ENCODE results near the gene FRMD4A. TPM values are rescaled to one million over a fixed set of nuclear protein-coding genes. Genes with fewer than 3 reads are reported as not detected.
A peak's percentile ranks its signal among the peaks of the same experiment; 100 is the strongest.

The FRMD4A gene
- total RNA-seq, 1 experiment from 2014 or later: 17.1 TPM

DNA sequence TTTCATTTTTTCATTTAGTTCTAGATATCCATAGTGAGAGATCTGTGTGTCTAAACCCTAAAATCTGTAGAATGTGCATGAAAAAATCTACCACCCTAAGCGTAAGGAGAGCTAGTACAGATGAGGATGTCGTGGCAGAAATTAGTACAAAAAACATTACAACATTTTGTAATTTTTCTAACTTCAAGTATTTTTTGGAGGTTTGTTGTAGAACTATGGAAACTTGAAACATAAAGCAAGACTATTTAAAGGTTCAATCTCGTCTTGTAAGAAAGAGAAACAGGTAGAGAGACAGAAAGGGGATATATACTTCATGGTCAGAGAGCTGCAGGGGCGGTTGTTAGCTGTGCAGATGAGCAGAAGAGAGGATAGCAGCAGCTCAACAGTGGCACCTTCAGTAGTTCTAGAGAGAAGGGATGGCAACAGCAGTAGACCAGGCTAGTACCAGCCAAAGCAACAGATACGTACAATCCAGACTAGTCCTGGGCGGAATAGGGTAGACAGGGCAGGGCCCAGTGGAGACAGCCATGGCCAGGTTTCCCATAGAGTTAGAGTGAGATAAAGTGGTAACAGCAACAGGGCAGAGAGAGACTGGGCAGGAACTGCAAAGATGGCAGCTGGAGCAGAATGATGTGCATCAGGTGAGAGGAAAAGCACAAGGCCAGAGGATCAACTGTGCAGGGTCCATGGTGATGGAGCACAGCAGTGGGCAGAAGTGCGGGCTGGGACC lies 145.2 kb downstream of the FRMD4A start:
- peaks cover 3% of the 10 kb centered on the region; the same call in 1 of the 2 replicates for H3K27me3 ChIP-seq
- H3K9me3 ChIP-seq (replicated peaks): no peaks in the 10 kb centered on the region
- H3K4me3 ChIP-seq: no peak overlapping the region
- peaks cover 2% of the 10 kb centered on the region; the same call in 1 of the 2 replicates for H3K36me3 ChIP-seq
- H3K4me1 ChIP-seq: no peaks in the 10 kb centered on the region
- peak overlapping the region; percentile 87 for H3K27ac ChIP-seq
- DNase-seq: peak; percentile 71 to 84

DNA sequence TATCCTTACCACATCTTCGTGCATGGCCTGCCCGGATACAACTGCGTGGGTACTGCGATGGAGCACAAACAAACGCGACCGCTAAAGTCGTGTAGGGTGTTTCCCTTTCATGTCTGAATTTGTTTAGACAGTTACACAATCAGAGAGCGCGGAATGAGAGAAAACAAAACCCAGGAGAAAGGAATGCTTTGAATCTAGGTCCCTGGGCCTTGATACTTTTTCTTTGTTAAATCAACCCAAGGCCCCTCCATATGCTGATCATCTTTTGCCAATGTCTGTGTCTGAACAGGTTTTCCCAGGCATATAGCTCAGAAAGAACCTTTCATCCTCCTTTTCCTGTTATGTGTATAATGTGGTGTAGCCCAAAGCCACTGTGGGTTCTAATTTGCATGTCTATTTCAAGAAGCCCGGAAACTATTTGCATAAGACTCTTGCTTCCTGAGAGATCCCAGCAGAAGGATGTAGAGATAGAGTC lies 145.8 kb downstream of the FRMD4A start:
- H3K36me3 ChIP-seq: peaks cover 2% of the 10 kb centered on the region; the same call in 1 of the 2 replicates
- no peak overlapping the region for H3K4me3 ChIP-seq
- peaks cover 3% of the 10 kb centered on the region; the same call in 1 of the 2 replicates for H3K27me3 ChIP-seq
- peak overlapping the region; percentile 87 for H3K27ac ChIP-seq
- no peaks in the 10 kb centered on the region for H3K9me3 ChIP-seq (replicated peaks)
- H3K4me1 ChIP-seq: no peaks in the 10 kb centered on the region
- DNase-seq: peak in 1 of 2 experiments; percentile 50

DNA sequence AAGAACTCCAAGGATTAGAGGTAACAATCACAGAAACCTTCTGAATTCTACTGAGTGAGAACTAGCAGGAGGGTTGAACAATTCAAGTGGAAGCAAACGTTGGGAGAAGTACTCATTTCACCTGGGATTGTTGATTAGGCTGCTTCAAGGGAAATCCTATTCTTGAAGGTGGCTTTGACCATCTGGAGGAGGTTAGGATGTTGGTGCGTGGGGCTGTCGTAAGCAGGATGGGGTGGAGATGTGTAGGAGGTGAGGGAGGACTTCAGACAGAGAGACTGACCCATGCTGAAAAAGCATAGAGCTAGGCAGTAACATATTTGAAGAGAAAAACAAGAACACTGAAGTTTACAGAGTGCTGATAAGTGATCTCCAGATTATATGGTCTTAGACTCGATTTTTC lies 147.9 kb downstream of the FRMD4A start:
- H3K36me3 ChIP-seq: peaks cover 2% of the 10 kb centered on the region; the same call in 1 of the 2 replicates
- no peak overlapping the region for H3K27ac ChIP-seq
- H3K9me3 ChIP-seq (replicated peaks): no peaks in the 10 kb centered on the region
- H3K4me3 ChIP-seq: no peak overlapping the region
- DNase-seq: no peak
- H3K4me1 ChIP-seq: no peaks in the 10 kb centered on the region
- H3K27me3 ChIP-seq: peaks cover 3% of the 10 kb centered on the region; the same call in 1 of the 2 replicates

DNA sequence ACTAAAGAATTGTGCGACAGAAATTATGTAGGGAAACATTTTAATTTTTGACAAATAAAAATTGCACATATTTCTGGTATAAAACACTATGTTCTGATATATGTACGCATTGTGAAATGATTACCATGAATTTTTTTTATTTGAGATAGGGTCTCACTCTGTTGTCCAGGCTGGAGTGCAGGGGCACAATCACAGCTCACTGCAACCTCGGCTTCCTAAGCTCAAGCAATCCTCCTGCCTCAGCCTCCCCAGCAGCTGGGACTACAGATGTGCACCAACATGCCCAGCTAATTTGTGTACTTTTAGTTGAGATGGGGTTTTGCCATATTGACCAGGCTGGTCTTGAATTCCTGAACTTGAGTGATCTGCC lies 149.2 kb downstream of the FRMD4A start:
- H3K27me3 ChIP-seq: peaks cover 3% of the 10 kb centered on the region; the same call in 1 of the 2 replicates

DNA sequence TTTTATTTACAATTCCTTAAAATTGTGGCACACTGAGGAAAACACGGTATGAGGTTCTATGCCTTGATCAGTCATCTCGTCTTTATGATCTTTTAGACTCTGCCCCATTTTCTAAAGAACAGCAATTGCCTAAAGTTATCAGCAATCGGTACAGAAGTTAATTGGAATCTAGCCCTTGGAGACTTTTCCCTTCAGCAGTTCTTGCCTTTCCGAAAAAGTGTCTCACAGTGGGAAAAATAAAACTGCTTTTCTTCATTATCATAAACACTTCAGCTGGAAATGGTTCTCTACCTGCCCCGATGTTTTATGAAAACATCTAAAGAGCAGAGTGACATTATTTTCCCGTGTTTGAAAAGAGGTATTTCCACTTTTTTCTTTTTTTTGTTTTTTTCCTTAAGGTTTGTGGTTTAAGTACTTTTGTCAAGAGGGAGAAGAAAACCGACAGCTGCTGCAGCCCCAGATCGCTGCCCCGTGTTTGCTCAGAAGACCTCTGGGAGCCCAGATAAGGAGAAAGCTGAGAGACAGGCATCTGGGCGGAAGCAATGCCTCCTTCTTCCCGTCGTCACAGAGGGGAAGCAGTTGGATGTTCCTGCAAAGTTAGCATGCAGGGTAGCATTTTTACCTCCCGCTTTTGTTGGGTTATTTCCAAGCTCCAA lies 149.7 kb downstream of the FRMD4A start:
- no peak overlapping the region for H3K27ac ChIP-seq
- no peaks in the 10 kb centered on the region for H3K9me3 ChIP-seq (replicated peaks)
- DNase-seq: peak; percentile 36 to 63
- peak overlapping the region; percentile 16 for H3K4me3 ChIP-seq
- peaks cover 2% of the 10 kb centered on the region; the same call in 1 of the 2 replicates for H3K36me3 ChIP-seq
- no peaks in the 10 kb centered on the region for H3K4me1 ChIP-seq
- H3K27me3 ChIP-seq: peaks cover 3% of the 10 kb centered on the region; the same call in 1 of the 2 replicates

More for the DNA sequence above, 149.2 kb downstream of the FRMD4A start:
- DNase-seq: no peak
- Histone ChIP-seq H3K27ac (no peak overlapping the region), H3K4me3 (no peak overlapping the region; the same call in 1 of the 2 replicates), H3K4me1 (no peaks in the 10 kb centered on the region), H3K9me3 (replicated peaks) (no peaks in the 10 kb centered on the region), H3K36me3 (peaks cover 2% of the 10 kb centered on the region; the same call in 1 of the 2 replicates)

DNA sequence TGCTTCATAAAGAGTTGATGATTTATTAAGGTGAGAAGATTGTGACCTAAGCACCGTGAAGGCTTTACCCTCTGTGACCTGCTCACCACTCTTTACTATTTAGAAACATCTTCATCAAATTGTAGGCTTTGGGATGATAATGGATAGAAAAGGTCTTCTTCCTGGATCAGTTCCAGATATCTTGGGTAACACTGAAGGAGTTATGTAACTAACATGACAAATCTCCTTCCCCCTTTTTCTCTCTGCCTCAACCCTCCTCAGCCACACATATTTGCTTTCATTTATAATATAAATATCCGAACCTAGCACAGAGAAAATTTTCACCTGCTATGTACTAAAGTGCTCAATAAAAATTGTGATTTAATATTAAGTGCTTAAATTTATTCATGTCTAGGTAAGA lies 151.5 kb downstream of the FRMD4A start:
- no peak overlapping the region for H3K27ac ChIP-seq

DNA sequence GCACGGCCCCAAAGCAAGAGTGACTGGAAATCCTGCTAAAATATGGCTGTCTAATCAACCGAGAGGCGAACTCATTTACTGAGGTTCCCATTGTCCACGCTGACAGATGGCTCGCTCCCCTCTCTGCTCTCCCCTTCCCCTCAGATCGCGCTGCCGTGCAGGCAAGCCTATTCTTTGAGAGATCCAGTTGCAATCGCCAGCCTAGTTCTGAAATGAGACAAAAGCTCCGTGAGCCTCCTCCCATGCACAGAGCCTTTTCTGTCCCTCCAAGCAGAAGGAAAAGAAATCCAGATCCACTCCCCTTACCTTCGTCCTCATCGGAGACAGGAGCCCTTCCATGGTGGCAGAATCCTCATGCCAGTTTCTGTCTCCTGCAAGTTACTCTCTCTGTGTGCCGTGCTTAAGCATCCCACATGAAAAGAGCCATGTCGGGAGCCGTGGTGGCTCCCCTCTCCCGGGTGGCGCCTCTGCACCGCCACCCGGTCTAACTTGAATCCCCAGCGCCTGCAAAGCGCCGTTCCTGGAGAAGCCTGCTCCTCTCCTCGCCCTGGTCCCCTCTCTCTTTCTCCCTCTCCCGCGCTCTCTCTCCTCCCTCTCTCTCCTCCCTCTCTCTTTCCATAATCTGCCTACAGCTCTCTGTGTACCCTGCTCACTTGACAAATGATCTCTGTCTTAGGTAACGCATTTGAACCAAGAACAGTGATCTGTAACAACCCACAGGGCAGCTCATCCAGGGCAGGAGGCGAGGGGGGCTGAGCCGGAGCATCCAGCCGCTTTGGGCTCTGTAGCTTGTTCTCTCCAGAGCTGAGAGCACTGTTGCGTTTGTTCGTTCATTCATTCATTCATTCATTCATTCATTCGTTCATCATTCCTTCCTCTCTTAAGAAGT lies 156.8 kb downstream of the FRMD4A start:
- no peaks in the 10 kb centered on the region for H3K36me3 ChIP-seq
- H3K27ac ChIP-seq: peak overlapping the region; percentile 29; the same call in 1 of the 2 replicates
- no peaks in the 10 kb centered on the region for H3K27me3 ChIP-seq
- no peaks in the 10 kb centered on the region for H3K4me1 ChIP-seq
- peak overlapping the region; percentile 59 for H3K4me3 ChIP-seq
- no peaks in the 10 kb centered on the region for H3K9me3 ChIP-seq (replicated peaks)
- DNase-seq: peak; percentile 45 to 64

More for the DNA sequence above, 151.5 kb downstream of the FRMD4A start:
- no peaks in the 10 kb centered on the region for H3K4me1 ChIP-seq
- DNase-seq: no peak
- no peaks in the 10 kb centered on the region for H3K27me3 ChIP-seq
- no peaks in the 10 kb centered on the region for H3K9me3 ChIP-seq (replicated peaks)
- H3K4me3 ChIP-seq: no peak overlapping the region
- H3K36me3 ChIP-seq: no peaks in the 10 kb centered on the region

DNA sequence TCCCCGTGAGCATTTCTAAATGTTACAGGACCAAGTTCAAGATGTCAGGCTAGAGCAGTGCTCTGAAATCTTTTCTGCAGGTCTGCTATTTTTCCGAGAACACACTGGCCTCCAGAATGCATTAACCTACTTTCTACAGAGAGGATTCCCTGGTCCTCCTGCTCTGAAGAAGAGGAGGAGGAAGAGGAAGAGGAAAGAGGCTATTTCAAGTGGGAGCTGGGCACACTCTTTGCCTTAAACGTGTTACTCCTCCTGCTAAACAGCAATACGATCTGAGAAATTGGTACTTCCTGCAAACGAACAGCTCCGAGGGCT lies 157.4 kb downstream of the FRMD4A start:
- H3K4me1 ChIP-seq: no peaks in the 10 kb centered on the region
- peak overlapping the region; percentile 29; the same call in 1 of the 2 replicates for H3K27ac ChIP-seq
- peak overlapping the region; percentile 59 for H3K4me3 ChIP-seq
- no peaks in the 10 kb centered on the region for H3K36me3 ChIP-seq
- no peaks in the 10 kb centered on the region for H3K27me3 ChIP-seq
- no peaks in the 10 kb centered on the region for H3K9me3 ChIP-seq (replicated peaks)
- DNase-seq: no peak

DNA sequence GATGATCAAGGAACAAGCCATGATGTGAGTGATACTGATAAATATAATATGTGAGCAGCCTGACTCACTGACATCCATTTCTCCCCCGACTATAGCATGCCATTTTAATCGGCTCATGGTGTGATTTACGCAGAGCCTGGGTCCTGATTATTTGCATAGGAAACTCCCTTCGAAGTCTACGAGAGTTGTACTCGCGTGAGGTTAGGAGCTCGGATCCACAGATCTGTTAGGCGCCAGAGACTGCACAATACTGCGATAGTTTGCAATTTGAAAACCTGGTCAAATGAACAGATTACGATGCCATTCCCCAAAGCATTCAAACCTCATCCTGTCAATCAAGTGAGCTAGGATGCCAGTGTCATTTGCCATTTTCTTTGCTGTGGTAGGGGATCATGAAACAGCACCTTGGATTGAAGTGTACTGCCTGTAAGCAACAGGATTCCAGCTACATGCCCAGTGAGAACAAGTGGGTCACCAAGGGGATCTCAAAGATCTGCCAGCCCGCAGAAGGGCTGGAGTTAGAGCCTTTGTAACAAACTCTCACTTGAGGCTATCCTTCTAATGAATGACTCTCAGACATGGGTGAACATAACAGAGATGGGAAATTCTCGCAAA lies 158.3 kb downstream of the FRMD4A start:
- H3K27me3 ChIP-seq: no peaks in the 10 kb centered on the region
- H3K27ac ChIP-seq: no peak overlapping the region

DNA sequence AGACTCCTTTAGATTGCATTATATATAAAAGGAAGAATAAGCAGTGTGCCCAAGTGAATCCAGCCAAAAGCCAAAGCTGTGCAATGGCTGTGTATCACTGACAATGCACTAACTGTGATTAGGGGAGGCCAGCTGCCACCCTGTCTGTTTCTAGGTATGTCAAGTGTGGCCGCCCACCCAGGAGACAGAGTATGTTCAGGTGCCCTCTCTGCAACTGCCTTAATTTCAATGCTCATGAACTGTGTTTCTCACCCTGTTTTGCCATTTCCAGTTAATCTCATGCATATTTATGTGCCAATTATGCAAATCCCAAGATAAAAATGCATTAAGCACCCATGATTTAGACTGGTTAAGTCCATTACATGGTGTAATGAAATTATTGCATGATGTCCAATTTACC lies 159.4 kb downstream of the FRMD4A start:
- no peak overlapping the region for H3K4me3 ChIP-seq
- H3K4me1 ChIP-seq: no peaks in the 10 kb centered on the region
- H3K9me3 ChIP-seq (replicated peaks): no peaks in the 10 kb centered on the region
- H3K36me3 ChIP-seq: no peaks in the 10 kb centered on the region
- no peak for DNase-seq
- H3K27me3 ChIP-seq: no peaks in the 10 kb centered on the region
- no peak overlapping the region for H3K27ac ChIP-seq

More for the DNA sequence above, 158.3 kb downstream of the FRMD4A start:
- Histone ChIP-seq H3K4me1 (no peaks in the 10 kb centered on the region), H3K36me3 (no peaks in the 10 kb centered on the region), H3K9me3 (replicated peaks) (no peaks in the 10 kb centered on the region), H3K4me3 (peak overlapping the region; percentile 59)
- DNase-seq: no peak

DNA sequence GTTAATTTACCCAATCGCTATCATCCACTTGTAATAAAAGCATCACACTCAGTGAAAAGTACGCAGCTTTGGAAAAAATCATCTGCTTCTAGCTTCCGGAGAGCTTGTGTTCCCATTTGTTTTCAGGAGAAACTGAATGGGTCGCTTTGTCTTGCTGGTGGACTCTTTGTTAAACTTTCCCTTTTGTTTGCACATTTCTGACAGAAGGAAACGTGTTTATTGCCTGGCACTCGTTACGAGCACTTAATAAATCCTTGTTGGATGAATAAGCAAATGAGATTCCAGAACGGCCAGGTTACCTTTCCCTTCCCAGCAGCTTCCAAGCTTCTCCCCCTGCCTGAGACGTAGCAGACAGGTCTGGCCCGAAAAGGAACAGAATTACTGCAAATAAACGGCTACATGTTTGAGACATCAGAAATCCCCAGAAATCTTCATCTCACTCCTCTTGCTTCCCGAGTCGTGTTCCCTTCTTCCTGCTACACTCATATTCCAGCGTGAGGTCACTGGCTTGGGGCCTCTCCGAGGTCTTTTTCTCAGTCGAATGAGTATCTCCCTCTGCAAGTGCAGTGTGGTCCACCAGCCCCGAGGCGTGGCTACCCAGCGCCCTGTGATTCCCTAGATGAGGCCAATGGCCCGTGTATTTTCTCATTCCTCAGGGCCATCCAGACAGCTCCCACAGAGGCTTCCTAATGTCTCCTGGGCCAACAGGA lies 167.2 kb downstream of the FRMD4A start:
- peak overlapping the region; percentile 19; the same call in 1 of the 2 replicates for H3K27ac ChIP-seq
- H3K9me3 ChIP-seq (replicated peaks): no peaks in the 10 kb centered on the region
- DNase-seq: peak in 1 of 2 experiments; percentile 17
- peak overlapping the region; percentile 34 for H3K4me3 ChIP-seq
- no peaks in the 10 kb centered on the region for H3K27me3 ChIP-seq
- H3K36me3 ChIP-seq: no peaks in the 10 kb centered on the region
- H3K4me1 ChIP-seq: no peaks in the 10 kb centered on the region

DNA sequence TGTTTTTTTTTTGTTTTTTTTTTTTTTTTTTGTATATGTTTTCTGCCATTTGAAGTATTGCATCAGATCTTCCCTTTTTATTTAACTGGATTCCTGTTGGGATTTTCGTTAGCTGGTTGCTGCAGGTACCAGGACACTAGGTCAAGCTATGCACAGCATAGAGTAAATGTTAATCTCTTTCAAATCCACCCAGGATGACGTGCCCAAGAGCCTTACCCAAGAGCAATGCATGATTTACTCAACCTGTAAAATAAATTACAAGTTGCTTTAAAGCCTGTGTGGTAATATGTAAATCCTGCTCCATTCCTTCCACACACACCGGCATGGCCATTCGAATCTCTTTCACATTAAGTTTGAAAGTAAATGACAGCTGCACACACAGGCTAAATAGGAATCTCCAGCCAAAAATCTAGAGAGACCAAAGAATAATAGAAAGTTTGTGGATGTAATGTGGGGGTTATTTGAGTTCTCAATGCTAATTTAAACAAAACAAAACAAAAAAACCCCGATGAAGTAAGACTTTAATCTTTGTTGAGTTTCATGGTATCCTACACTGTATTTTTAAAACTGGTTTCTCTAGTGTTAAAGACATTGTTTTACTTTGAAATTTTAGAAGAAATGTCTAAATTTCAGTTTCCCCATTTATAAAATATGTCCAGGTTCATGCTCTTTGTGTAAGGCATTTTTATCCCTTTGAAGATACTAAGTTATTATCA lies 167.9 kb downstream of the FRMD4A start:
- peak overlapping the region; percentile 19; the same call in 1 of the 2 replicates for H3K27ac ChIP-seq
- no peaks in the 10 kb centered on the region for H3K4me1 ChIP-seq
- DNase-seq: peak; percentile 33 to 67
- H3K4me3 ChIP-seq: peak overlapping the region; percentile 34
- H3K9me3 ChIP-seq (replicated peaks): no peaks in the 10 kb centered on the region
- no peaks in the 10 kb centered on the region for H3K27me3 ChIP-seq
- H3K36me3 ChIP-seq: no peaks in the 10 kb centered on the region

DNA sequence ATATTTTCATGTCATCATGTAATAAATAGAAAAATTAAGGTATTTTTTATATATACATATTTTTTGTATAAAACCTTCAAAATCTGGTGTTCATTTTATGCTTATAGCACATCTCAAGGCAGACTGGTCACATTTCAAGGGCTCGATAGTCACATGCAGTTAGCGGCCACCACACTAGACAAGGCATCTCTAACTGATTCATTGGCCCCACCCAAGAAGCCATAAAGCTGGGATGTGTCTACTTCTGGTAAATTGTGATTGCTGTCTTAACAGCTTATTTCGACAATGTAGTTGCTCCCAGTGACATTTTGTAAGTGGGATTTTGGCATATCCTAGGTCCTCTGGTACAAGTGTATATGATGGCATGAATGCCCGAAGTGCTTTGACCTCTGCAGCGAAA lies 168.7 kb downstream of the FRMD4A start:
- DNase-seq: no peak
- Histone ChIP-seq H3K9me3 (replicated peaks) (no peaks in the 10 kb centered on the region), H3K36me3 (no peaks in the 10 kb centered on the region), H3K4me1 (no peaks in the 10 kb centered on the region), H3K27ac (no peak overlapping the region), H3K27me3 (no peaks in the 10 kb centered on the region), H3K4me3 (no peak overlapping the region)
